Calu3 (cell line): ENCODE results near the gene ABHD17B. TPM values are rescaled to one million over a fixed set of nuclear protein-coding genes. Genes with fewer than 3 reads are reported as not detected.

Experiments
- BruUV-seq: library from RNA; stranded (reverse); fragments of 400-500 nt; replicated peaks from 2 replicates; lab custom pipeline; 2021; lab: Mats Ljungman, UMichigan
- CTCF ChIA-PET: fragments of 300-600 bp; sonication (Branson Sonifier 250); formaldehyde crosslinking; loops from one replicate; lab custom pipeline; 2022; ENCODE audit warnings: antibody characterized with exemption; lab: Charles Lee
- DNase-seq: peaks from one replicate; pipeline ENCODE4 v3.0.0; 2022
- H3K27ac Mint-ChIP-seq: one replicate; pipeline ENCODE4 v1.8.0; 2022; ENCODE audit warnings: mixed read lengths; ENCODE audit not compliant: unreplicated experiment
- H3K27me3 Mint-ChIP-seq: one replicate; pipeline ENCODE4 v1.8.0; 2022; ENCODE audit warnings: mixed read lengths; ENCODE audit not compliant: unreplicated experiment
- H3K36me3 Mint-ChIP-seq: one replicate; pipeline ENCODE4 v1.8.0; 2022; ENCODE audit warnings: mild to moderate bottlenecking, moderate library complexity, mixed read lengths; ENCODE audit not compliant: insufficient read depth, unreplicated experiment
- H3K4me1 Mint-ChIP-seq: one replicate; pipeline ENCODE4 v1.8.0; 2022; ENCODE audit warnings: mild to moderate bottlenecking, low read depth, mixed read lengths; ENCODE audit not compliant: unreplicated experiment
- H3K4me3 Mint-ChIP-seq: one replicate; pipeline ENCODE4 v1.8.0; 2022; ENCODE audit warnings: mild to moderate bottlenecking, low read depth, moderate library complexity, mixed read lengths; ENCODE audit not compliant: unreplicated experiment
- H3K9me3 Mint-ChIP-seq: one replicate; pipeline ENCODE4 v1.8.0; 2022; ENCODE audit warnings: low read depth, mixed read lengths; ENCODE audit not compliant: unreplicated experiment
- CTCF ChIP-seq: fragments of 200-600 bp; IDR thresholded peaks from one replicate; pipeline ENCODE4 v1.8.0; 2022; ENCODE audit warnings: antibody characterized with exemption; ENCODE audit not compliant: unreplicated experiment
- intact Hi-C: fragments of 100-400 bp; cut with micrococcal nuclease; formaldehyde crosslinking; loops from one replicate; pipeline ENCODE4 v1.10.0; 2022; ENCODE audit not compliant: unreplicated experiment
- total RNA-seq: library from RNA; stranded (reverse); gene quantifications from 2 replicates; pipeline ENCODE4 v1.2.3, GENCODE V29; 2022

The ABHD17B gene
- total RNA-seq, 1 experiment from 2014 or later: 16.5 TPM

GRCh38 chr9:71885467-71885866 lies 25.5 kb downstream of the ABHD17B start:
- H3K4me3 Mint-ChIP-seq: no peak overlapping the region
- H3K27ac Mint-ChIP-seq: no peak overlapping the region
- BruUV-seq: no TSS peak
- DNase-seq: no peak
- no peak for TF ChIP-seq CTCF
- CTCF ChIA-PET: no interaction called here
- no peaks in the 10 kb centered on the region for H3K9me3 Mint-ChIP-seq
- no peaks in the 10 kb centered on the region for H3K27me3 Mint-ChIP-seq
- peaks cover 5% of the 10 kb centered on the region for H3K36me3 Mint-ChIP-seq
- intact Hi-C loops: no loop called here
- no peaks in the 10 kb centered on the region for H3K4me1 Mint-ChIP-seq

DNA sequence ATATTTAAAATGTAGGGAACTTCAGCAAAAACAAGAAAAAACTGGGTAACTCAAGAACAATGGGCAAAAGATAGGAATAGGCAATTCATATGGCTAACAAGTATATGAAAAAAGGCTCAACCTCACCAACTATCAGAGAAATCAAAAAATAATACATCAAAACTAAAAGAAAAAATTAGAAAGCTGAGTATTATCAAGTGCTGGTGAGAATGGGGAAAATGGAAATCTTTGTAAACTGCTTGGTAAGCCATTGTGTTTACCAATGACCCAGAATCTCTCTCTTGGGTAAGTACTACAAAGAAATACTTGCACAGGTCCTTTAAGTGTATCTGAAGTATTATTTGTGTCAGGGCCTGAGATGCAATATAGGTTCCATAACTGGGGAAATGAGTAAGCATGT lies 27.0 kb downstream of the ABHD17B start:
- BruUV-seq: no TSS peak
- H3K9me3 Mint-ChIP-seq: peaks cover 4% of the 10 kb centered on the region
- CTCF ChIA-PET: interaction anchor here (0.7 kb wide), 1 partner anchor 22 kb away, joined by 3 read pairs; no protein-coding TSS in a partner anchor
- intact Hi-C loops: no loop called here
- DNase-seq: no peak
- H3K4me1 Mint-ChIP-seq: no peaks in the 10 kb centered on the region
- H3K36me3 Mint-ChIP-seq: peaks cover 5% of the 10 kb centered on the region
- no peaks in the 10 kb centered on the region for H3K27me3 Mint-ChIP-seq
- H3K27ac Mint-ChIP-seq: no peak overlapping the region
- no peak for TF ChIP-seq CTCF
- no peak overlapping the region for H3K4me3 Mint-ChIP-seq

DNA sequence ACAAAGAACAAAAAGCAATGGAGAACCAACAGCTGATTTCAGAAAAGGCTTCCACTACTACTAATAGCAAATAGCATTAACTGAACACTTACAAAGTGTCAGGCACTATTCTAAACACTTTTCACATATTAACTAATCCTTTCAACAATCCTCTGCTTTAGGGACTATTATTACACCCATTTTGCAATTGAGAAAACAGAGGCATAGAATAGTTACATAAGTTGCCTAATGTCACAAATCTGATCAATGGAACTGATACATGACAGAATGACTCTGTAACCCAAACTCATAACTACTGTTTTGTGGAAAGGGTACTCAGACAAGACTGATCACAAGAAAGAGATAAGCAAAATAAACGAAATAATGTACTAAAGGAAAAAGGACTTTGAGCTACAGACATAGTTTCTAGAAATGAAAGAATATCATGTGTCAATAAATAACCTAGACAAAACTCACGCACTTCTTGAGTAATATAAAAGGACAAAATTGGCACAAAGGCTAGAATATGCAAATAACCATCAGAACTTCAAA lies 31.3 kb downstream of the ABHD17B start:
- Mint-ChIP-seq H3K27ac (no peak overlapping the region), H3K36me3 (peaks cover 5% of the 10 kb centered on the region), H3K9me3 (peaks cover 7% of the 10 kb centered on the region), H3K27me3 (no peaks in the 10 kb centered on the region), H3K4me1 (no peaks in the 10 kb centered on the region), H3K4me3 (no peak overlapping the region)
- no peak for TF ChIP-seq CTCF
- intact Hi-C loops: no loop called here
- no TSS peak for BruUV-seq
- CTCF ChIA-PET: interaction anchor here (0.5 kb wide), 1 partner anchor 109 kb away, joined by 4 read pairs; no protein-coding TSS in a partner anchor
- no peak for DNase-seq

- peaks cover 7% of the 10 kb centered on the region for H3K9me3 Mint-ChIP-seq
- H3K27ac Mint-ChIP-seq: no peak overlapping the region
- CTCF ChIA-PET: interaction anchor here (1.1 kb wide), 1 partner anchor 10 kb away, joined by 3 read pairs; no protein-coding TSS in a partner anchor
- no TSS peak for BruUV-seq
- H3K4me3 Mint-ChIP-seq: no peak overlapping the region
- no peaks in the 10 kb centered on the region for H3K4me1 Mint-ChIP-seq
- intact Hi-C loops: no loop called here
- no peak for TF ChIP-seq CTCF
- no peak for DNase-seq
- no peaks in the 10 kb centered on the region for H3K27me3 Mint-ChIP-seq
- peaks cover 5% of the 10 kb centered on the region for H3K36me3 Mint-ChIP-seq
Observed at GRCh38 chr9:71878327-71879274, 32.4 kb downstream of the ABHD17B start.
